A204.1 (cell line): ENCODE measurements around the gene ABTB2.
"Not testable (repeated sequence)": the region's sequence is repeated elsewhere in the genome, so short reads cannot be mapped to it uniquely, and the experiment has no call there.

Experiments
- FAIRE-seq: peaks from 2 replicates; lab custom pipeline; 2012; peaks lifted over from hg19 to GRCh38; lab: Jason Lieb, UNC

Gene ABTB2

DNA sequence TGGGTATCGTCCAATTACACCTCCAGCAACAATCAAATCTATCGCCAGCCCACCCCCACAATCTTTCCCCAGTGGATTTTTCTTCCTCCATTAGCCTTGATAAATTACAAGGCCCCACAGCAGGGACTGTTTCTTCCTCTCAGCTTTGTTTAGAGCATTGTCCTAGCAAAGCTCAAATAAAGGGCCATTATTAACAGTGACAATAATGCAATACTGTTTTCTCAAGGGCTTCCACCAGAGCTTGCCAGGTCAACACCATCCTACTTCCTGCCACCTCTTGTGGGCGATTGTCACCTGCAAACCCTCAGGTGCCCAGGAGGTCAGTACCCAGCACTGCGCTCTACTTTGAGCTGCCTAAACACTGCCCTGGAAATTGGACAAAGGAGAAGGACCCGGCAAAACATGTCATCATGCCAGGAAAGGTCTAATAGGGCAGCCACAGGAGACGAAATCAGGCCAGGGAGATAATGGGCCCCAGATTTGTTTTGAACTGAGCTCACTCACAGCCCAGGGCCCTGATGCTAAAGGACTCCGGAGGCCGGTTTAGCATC, 95.2 kb downstream of the ABTB2 start:
- FAIRE-seq = no peak

DNA sequence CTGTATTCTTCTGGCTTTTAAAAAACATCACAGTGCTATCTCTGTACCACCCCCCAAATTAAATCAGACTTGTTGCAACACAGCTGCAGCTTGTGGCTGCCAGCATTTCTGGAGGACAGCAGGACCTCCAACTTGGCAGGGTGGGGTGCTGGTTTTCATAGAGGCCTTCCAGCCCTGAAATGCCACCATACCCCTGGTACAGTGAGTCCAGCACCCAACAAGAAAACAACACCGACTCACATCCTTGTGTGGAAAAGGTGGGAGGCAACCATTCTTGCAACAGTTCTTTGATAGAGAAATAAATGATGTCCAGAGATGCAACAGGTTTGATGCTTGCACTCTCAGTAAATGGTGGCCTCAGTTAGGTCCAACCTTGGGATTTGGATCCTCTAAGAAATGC, 96.0 kb downstream of the ABTB2 start:
- FAIRE-seq = no peak

DNA sequence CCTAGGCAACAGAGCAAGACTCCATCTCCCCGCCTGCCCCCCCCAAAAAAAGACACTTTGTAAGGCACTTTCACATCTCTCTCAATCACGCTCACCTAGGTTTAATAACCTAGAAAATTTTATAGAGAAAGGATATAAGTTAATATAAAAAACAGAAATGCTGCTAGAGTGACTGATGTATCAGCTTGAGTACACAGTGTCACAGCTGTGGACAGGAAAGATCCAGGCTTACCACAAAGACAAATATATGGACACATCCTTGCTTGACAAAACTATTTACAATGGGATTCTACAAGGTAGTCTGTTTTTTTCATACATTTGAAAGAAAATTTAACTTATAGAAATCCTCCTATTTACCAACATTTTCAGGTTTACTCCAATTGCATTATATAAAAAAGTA, 96.7 kb downstream of the ABTB2 start:
- FAIRE-seq = no peak

DNA sequence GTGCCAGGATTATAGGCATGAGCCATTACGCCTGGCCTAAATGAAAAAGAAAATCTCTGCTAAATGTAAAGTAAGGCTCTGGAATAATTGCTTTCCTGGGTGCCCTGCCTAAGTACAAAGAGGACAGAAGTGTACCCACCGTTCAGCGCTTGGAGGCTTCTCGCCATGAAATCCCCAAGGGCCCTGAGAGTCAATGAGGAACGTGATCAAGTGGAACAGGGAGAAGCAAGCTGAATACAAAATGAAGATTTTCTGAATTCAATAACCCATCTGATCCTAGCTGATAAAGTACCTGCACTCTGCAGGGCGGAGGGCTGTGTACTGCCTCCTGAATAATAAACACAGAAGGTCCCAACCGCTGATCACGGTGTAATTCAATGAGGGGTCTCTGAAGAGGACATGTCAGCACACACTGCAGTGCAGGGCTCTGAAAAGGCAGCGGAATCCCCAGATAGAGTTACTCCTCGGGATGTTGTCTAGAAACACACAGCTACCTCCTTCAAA, 97.7 kb downstream of the ABTB2 start:
- no peak for FAIRE-seq

DNA sequence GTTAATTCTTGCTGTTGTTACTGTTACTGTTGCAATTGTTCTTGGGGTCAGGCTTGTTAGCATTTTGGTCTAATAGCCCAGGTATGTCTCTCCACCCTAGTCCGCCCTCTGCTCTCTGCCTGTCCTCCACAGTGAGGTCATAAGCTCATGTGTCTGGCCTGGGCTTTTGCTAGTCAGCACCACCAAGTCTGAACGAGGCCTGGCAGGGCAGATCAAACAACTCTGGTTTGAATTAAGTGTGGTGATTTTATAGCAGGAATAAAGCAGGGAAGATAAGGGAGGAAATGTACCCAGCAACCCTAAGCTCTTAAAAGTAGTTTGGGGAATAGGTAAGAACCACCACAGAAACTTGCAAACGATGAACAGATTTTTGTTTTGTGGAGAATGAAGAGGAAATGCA, 98.7 kb downstream of the ABTB2 start:
- FAIRE-seq = no peak

DNA sequence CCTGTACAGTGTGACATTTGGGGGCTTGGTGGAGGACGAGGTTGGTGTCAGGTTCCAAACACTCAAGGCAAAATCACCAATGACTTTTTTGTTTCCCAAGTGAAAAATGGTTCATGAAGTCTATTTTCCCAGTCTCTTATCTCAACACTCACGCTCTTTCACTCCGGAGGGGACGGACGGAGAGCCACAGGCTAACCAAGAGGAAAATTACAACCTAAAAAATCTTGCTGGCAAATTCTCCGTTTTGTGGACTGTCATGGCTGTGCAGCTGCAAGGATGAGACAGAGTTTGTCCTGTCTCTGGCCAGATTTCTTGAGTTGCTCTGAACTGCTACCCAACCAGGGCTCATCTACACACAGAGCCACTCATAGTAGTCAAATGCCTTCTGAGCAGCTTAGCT, 101.2 kb downstream of the ABTB2 start:
- no peak for FAIRE-seq

DNA sequence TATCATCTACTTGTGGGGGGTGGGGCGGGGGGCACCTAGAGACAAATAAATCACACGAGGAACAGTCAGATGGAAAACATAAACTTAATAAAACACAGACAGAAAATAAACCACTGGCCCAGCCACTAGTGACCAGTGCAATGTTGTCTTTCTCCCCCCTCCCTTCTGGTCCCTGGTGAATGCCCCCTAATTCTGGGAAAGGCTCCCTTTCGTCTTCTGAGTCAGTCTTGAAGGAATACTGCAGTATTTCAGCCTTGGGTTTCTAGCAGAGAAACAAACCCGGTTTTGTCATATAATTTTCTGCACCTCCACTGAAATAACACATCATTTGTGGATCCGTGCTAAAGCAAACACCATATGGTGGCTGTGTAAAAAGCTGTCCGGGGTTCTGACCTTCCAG, 101.7 kb downstream of the ABTB2 start:
- FAIRE-seq = no peak

DNA sequence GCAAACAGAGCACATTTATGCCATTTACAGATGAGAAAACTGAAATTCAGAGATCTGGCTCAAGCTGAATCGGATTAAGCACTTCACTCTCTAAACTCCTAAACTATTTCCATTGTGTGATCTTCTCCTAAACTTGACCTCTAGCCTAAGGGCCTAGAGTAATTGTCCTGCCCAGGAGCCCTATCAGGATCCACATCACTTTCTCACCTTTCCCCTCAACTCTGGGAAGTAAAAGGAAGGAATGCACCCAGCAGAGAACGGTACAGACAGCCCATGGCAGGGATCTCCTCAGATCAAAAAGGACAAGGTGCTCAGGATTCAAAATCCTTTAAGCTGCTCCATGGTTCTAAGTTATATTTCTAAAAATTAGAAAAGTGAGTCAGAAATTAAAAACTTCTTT, 102.7 kb downstream of the ABTB2 start:
- FAIRE-seq = no peak

DNA sequence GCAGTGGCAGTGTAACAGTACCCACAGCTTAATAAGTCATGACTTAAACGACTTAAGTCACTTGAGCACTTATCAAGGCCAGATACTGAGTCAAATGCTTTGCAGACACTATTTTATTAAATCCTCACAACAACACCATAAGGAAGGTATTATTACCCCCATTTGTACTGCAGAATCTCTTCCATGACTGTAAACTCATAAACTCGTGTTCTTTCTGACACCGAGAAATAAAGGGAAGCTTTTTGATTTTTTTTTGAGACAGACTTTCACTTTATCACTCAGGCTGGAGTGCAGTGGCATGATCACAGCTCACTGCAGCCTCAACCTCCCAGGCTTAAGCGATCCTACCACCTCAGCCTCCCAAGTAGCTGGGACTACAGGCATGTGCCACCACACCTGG, 103.8 kb downstream of the ABTB2 start:
- FAIRE-seq = no peak

DNA sequence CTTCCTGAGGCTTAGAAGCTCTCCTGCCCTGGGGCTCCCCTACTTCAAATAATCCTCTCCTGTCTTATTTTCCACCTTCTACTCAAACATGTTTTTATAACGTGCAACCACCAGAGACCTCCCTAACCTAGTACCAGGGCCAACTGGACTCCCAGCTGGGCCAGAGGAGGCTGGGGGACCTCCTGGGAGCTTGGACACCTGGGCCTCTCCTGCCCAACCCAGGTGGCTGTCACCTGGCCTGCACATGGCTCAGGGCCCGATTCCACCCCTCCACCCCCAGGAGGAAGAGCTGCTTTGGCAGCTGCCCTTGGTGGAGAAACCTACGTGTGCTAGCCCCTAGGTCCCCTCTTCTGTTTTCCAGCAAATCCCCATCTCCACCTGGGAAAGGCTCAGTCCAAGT, 105.2 kb downstream of the ABTB2 start:
- no peak for FAIRE-seq

DNA sequence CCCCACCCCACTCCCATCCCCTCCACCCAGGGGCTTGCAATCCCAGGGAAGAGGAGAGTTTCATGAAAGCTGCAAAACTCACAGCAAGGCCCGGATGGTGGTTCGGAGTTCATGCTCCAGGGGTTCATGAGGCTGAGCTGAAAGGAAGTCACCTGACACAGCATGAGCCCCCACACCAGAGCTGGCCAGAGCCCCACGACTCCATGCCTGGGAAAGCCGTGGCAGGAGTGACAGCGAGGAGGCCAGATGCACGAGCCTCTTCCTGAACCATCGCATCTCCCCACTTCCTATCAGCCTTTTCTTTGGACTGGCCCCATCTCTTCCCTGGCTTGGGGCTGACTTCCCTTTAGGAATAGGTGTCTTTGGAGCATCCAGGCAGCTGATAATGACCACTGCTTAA, 105.8 kb downstream of the ABTB2 start:
- FAIRE-seq = no peak

DNA sequence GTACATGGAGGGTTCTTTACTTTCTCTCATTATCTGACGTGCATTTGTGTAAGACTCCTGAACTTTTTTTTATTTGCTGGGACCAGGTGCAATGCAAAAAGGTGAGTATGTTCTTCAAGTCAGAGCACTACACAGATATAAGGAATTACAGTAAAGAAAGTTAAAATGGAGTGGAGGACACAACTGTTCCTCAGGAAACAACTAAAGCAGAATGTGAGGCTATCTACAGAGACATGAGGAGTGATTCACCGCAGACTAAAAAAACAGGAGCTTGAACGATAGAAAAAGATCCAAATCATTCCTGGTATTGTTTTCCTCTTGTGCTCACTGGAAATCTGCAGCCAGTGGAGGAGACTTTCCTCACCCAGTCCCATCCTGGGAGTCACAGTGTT, 106.2 kb downstream of the ABTB2 start:
- FAIRE-seq = no peak

DNA sequence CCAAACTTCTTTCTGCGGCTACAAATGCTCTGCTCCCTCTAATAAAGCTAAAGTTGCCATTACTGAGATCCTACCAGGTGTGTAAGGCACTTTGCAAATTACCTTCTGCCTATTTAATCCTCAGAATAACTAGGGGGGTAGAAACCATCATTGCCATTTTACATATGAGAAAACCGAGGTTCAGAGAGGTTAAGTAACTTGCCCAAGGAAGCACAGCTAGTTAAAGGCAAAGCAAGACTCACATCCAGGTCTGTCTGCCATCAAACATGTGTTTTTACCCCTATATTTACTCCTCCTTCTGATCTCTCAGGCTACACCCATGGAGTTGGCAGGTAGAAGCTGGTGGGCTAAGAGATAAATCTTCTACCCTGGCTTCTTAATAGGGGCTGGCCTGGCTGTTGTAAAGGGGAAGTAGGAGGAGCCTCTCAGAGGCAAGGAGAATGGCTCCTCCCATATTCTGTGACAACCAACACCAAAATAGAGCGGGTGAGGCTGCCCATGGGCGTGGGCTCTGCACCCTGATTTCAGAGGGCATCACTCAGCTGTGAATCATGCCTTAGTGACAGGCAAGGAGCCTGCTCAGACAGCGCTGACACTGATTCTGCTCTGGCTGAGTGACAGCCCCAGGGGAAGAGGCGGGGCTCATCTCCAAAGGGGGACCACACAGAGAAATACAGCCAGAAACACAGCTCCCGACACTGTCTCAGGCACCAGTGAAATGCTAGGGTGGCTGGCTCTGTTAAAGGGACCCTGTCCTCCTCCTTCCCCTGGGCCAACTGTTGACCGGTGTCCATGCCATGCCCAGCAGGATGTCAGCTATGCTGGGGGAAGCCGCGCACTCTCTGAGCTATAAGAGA, 106.8 kb downstream of the ABTB2 start:
- no peak for FAIRE-seq

DNA sequence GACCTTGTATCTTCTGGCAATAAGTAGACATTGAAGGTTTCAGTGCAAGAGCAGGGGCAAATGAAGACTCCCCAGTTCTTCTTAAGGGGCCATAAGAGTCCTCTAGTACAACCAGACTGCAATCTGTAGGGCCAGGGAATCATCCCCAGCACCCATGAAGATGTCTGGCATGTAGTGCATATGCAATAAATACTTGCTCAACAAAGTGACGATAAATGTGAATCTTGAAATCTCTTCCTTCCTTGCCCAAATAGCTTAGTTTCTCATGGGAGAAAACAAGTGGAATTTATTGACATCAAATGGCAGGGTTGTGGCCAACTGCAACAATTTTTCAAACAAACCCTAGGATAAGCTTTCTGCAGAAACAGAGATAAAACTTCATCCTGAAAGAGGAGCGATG, 107.6 kb downstream of the ABTB2 start:
- FAIRE-seq = no peak

DNA sequence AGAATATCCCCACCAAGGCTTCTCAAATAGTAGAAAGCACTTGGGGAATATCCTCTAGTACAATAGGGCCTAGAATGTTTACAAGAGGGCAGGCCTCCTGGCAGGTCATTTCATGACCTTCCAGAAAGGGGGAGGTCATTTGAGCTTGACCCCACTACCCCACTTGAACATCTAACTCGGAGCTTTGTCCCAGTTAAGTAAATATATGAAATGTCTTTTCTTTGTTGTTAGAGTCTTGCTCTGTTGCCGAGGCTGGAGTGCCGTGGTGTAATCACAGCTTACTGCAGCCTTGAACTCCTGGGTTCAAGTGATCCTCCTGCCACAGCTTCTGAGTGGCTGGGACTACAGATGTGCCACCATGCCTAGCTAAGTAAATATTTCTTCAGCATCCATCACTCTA, 108.4 kb downstream of the ABTB2 start:
- no peak for FAIRE-seq

DNA sequence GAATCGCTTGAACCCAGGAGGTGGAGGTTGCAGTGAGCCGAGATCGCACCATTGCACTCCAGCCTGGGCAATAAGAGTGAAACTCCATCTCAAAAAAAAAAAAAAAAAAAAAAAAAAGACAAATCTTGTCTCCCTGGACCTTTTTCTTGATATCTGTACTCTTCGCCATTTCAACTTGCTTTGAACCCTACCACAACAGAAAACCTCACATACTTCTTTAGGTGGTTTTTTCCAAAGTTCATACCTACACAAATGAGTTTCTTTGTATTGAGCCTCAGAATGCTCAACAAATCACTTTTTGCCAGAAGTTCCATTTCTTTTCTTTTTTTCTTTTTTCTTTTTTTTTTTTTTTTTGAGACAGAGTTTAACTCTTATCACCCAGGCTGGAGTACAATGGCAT, 111.3 kb downstream of the ABTB2 start:
- FAIRE-seq = not testable (repeated sequence)

DNA sequence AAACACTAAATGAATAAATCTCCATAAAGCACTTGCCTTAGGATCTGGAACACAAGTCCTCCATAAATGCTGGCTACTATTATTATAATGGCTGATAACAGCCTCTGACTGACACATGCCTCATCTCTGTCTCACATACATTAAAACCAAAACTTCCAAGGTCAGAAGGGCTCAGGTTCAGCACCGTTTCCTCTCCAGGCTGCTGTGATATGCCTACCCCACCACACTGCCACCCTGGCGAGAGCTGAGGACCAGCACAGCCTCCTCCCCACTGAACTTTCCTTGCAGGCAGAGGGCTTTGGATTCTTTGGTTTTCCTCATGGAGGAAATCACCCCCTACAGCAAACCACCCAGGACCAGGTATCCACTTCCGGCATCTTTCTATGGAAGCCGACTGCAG, 112.8 kb downstream of the ABTB2 start:
- FAIRE-seq = no peak

DNA sequence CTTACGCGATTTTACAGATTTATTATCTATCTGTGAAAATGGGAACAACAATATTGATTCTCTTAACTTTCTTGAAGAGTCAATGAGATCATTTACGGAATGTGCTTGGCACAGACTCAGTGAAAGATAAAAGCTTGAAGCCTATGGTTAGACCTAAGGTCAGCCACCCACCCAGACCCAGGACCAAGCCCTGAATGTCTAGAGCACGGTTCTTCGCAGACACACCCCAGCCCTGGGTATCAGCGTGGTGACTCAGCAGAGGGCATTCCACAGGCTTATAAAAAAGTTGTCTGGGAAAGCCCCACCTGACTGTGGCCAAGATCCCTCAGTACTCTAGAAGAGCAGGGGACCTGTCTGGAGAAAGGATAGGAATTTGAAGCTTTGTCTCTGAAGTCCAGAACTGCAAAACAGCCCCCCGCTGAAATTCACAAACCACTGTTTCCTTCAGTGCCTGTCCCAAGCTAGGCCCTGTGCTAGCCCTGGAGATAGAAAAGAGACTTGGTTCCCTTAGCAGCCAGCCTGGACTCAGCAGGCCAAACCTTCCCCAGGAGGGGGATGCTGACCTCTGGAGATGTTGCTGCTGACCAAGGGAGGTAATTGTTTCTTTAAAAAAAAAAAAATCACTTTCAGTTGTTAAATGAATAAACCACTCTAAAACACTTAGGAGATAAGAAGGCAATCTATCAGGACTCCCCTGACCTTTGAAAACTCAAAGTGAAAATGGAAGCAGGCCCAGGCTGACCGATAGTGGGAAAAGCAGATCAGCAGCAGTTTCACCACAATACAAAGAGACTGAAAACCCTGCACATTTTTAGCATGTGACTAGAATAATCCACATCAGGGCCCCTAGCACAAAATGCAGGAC, 114.0 kb downstream of the ABTB2 start:
- FAIRE-seq = no peak

DNA sequence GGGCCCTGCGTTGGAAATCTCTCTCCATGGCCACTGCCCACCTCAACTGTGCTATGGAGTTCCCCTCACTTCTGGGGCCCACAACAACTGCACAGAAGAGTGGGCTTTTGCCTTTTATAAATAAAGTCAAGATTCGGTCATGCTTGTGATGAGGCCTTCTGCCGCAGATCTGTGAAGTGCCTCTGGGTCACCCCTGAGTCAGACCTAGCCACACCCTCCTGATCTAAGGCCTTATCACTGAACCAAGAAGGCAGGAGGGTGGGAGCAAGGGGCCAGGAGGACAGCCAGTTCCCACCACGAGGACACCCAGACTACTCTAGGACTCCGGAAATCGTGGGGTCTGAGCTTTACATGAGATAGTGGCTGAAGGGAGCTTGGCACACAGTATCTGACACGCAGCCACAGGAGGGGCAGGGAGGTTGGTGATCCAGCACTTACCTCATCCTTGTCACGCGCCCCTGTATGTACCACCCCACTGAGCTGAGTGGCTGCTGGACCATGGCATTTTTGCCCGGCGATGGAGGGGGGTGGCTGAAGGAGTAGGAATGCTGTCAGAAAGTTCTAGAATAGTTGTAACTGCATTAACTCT, 115.7 kb downstream of the ABTB2 start:
- FAIRE-seq = no peak

DNA sequence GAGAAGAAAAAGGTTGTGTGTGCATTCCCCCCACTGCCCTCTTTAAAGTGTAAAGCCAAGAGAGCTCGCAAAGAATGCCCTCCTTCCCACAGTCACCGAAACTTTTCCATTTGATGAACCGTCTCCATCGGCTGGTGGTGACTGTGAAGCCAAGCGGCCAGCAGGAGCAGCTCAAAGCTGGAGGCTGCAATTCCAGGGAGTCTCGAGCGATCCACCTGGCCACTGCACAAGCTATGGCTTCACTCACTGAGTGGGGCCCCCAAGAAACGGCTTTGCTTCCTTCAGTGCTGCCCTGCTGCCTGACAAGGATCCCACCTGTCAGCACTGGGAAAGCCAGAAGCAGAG, 117.7 kb downstream of the ABTB2 start:
- no peak for FAIRE-seq

DNA sequence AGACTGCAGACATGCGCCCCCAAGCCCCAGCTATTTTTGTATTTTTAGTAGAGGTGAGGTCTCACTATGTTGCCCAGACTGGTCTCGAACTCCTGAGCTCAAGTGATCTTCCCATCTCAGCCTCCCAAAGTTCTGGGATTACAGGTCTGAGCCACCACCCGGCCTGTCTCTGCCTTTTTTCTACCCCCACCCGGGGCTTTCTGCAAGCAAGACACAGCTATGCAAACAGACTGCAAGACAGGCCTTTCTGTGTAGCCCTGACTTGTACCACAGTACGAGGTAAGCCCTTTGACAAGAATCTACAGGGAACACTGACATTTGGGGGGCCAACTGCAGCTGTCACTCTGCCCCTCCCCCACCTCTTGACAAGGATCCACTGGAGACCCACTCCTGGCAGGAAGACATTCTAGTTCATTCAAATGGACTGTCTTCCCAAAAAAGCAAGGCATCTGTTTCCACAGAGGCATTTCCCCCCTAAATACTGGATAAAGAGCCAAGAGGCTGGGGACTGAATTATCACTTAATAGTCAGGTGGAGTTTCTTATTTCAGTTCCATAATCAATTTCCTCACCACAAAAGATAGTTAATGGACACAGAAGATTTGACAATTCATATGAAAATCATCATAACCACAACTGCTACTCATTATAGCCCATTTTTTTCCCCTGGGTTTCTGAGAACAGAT, 118.2 kb downstream of the ABTB2 start:
- FAIRE-seq = no peak

DNA sequence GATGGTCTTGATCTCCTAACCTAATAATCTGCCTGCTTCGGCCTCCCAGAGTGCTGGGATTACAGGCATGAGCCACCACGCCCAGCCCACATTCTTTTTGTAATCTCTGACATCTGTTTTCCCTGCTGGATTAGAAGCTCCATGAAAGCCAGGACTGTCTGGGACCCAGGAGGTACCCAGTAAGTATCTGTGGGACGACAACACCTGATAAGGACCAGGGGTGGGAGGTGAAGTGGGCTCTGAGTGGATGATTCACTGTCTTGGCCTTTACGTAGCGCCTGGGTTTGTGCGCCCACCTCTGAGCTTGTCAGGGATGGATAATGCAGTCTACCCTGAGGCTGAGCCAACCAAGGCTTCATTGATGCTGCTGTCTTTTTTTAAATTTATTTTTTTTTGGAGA, 118.8 kb downstream of the ABTB2 start:
- no peak for FAIRE-seq
